HepG2 (cell line): ENCODE results near the gene KCNQ5.

Source experiments
- ESRRA ChIP-seq: sonication (generic); formaldehyde crosslinking; IDR thresholded peaks from 2 replicates; pipeline ENCODE4 v1.5.1; 2020; ENCODE audit warnings: mild to moderate bottlenecking, low read depth, missing genetic modification reagents
- FOXK2 ChIP-seq: fragments of 450-650 bp; IDR thresholded peaks from 2 replicates; pipeline ENCODE4 v1.6.1; 2016
- GLI4 ChIP-seq: sonication (generic); formaldehyde crosslinking; IDR thresholded peaks from 2 replicates; pipeline ENCODE4 v1.5.1; 2020; ENCODE audit warnings: missing genetic modification reagents, mild to moderate bottlenecking, moderate library complexity, borderline replicate concordance
- HMG20B ChIP-seq: conservative IDR thresholded peaks from 2 replicates; pipeline ENCODE4 v1.6.1; 2016; ENCODE audit warnings: missing genetic modification reagents, missing compliant biosample characterization
- NCOA2 ChIP-seq: sonication (generic); formaldehyde crosslinking; IDR thresholded peaks from 2 replicates; pipeline ENCODE4 v1.8.0; 2022; ENCODE audit warnings: inconsistent platforms
- NRL ChIP-seq: sonication (generic); formaldehyde crosslinking; IDR thresholded peaks from 2 replicates; pipeline ENCODE4 v1.5.0; 2020; ENCODE audit warnings: missing genetic modification reagents, mild to moderate bottlenecking, moderate library complexity, borderline replicate concordance
- PITX1 ChIP-seq: sonication (generic); formaldehyde crosslinking; IDR thresholded peaks from 2 replicates; pipeline ENCODE4 v1.5.1; 2020; ENCODE audit warnings: mild to moderate bottlenecking, missing genetic modification reagents
- ZNF562 ChIP-seq: sonication (generic); formaldehyde crosslinking; IDR thresholded peaks from 2 replicates; pipeline ENCODE4 v1.8.0; 2022; ENCODE audit warnings: missing genetic modification reagents, borderline replicate concordance
- TF ChIP-seq, protein P1 (sequence below): sonication (generic); formaldehyde crosslinking; IDR thresholded peaks from 2 replicates; pipeline ENCODE4 v1.5.0; 2020; ENCODE audit warnings: mild to moderate bottlenecking, missing genetic modification reagents, moderate library complexity
- TF ChIP-seq, protein P2 (sequence below): sonication (generic); formaldehyde crosslinking; IDR thresholded peaks from 2 replicates; pipeline ENCODE4 v1.8.1; 2023; ENCODE audit warnings: mild to moderate bottlenecking, inconsistent platforms, moderate library complexity, missing genetic modification reagents, borderline replicate concordance

DNA sequence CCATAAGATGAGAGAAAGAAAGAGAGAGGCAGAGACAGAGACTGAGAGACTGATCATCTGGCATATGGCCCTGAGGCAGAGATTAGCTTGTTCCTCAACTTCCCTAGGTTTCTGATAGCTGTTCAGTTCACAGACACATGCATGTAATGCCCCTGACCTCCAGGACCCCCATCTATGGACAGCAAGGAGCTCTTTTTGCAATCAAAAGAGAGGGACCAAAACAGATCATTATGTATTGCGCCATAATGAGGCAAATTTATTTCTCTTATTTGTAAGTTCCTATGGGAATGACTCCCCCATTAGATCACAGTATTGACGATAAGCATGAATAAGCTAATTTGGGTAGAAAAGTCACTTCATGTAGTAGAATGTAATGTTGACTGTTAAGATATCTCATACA lies 25.6 kb downstream of the KCNQ5 start:
- TF ChIP-seq NRL (CRISPR knock-in tag) = no peak
- TF ChIP-seq, protein P1, sequence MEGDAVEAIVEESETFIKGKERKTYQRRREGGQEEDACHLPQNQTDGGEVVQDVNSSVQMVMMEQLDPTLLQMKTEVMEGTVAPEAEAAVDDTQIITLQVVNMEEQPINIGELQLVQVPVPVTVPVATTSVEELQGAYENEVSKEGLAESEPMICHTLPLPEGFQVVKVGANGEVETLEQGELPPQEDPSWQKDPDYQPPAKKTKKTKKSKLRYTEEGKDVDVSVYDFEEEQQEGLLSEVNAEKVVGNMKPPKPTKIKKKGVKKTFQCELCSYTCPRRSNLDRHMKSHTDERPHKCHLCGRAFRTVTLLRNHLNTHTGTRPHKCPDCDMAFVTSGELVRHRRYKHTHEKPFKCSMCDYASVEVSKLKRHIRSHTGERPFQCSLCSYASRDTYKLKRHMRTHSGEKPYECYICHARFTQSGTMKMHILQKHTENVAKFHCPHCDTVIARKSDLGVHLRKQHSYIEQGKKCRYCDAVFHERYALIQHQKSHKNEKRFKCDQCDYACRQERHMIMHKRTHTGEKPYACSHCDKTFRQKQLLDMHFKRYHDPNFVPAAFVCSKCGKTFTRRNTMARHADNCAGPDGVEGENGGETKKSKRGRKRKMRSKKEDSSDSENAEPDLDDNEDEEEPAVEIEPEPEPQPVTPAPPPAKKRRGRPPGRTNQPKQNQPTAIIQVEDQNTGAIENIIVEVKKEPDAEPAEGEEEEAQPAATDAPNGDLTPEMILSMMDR (CRISPR knock-in tag) = no peak
- no peak for TF ChIP-seq PITX1 (CRISPR knock-in tag)
- TF ChIP-seq ESRRA = no peak
- TF ChIP-seq ZNF562 (CRISPR knock-in tag) = no peak
- TF ChIP-seq, protein P2, sequence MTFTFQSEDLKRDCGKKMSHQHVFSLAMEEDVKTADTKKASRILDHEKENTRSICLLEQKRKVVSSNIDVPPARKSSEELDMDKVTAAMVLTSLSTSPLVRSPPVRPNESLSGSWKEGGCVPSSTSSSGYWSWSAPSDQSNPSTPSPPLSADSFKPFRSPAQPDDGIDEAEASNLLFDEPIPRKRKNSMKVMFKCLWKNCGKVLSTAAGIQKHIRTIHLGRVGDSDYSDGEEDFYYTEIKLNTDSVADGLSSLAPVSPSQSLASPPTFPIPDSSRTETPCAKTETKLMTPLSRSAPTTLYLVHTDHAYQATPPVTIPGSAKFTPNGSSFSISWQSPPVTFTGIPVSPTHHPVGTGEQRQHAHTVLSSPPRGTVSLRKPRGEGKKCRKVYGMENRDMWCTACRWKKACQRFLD (CRISPR knock-in tag) = no peak
- TF ChIP-seq HMG20B = no peak
- no peak for TF ChIP-seq NCOA2
- TF ChIP-seq FOXK2 = no peak
- no peak for TF ChIP-seq GLI4 (CRISPR knock-in tag)
